Iris pigment epithelial cell (primary cell): ENCODE data around the gene RPGRIP1L.

ENCODE experiments used
- DNase-seq: peaks from one replicate; pipeline ENCODE4 v3.0.0-alpha.2; 2011; ENCODE audit warnings: low read depth

Gene RPGRIP1L

DNA sequence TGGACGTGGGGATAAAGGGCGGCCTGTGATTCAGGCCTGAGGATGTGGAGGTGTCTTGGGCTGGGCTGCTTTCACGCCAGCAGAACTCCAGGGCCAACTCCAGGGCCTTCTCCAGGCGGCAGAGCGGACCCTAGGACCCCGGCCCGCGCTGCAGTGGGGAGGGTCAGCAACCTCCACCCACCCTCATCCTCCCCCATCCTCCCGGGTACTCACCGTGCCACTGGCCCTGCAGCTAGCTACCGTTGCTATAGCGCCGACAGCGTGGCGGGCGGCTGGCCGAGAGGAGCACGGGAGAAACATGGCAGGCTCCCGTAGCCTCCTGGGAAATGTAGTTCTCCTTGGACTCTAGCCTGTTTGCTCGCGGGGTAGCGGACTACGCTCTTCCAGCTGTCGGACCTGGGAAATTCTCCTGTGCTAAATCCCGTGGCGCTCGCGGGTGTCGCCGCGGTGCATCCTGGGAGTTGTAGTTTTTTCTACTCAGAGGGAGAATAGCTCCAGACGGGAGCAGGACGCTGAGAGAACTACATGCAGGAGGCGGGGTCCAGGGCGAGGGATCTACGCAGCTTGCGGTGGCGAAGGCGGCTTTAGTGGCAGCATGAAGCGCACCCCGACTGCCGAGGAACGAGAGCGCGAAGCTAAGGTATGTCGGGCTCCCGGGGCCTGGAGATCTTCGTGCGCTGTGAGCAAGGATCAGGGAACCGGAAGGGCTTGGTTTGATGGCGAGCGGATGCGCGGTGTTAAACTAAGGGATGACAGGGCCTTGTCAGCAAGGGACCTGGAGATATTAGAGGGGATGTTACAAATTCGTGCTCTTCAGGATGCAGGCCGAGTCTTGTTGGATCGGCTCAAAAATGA, at the start of gene RPGRIP1L, which contains the start of gene FTO:
RPGRIP1L (minus strand) TSS at position 270 of the 855 bp plus-strand sequence. CDS start 3,136 bp downstream, outside the sequence.
FTO (plus strand) TSS at position 567 of the 855 bp plus-strand sequence.
- peak; percentile 99 for DNase-seq

GRCh38 chr16:53753431-53753830, 49.8 kb upstream of the RPGRIP1L start:
- no peak for DNase-seq

GRCh38 chr16:53752560-53752959, 48.9 kb upstream of the RPGRIP1L start:
- no peak for DNase-seq

GRCh38 chr16:53745753-53746266, 42.2 kb upstream of the RPGRIP1L start:
- DNase-seq: peak; percentile 57

GRCh38 chr16:53745086-53745485, 41.4 kb upstream of the RPGRIP1L start:
- peak; percentile 45 for DNase-seq

GRCh38 chr16:53744449-53744848, 40.8 kb upstream of the RPGRIP1L start:
- DNase-seq: no peak

DNA sequence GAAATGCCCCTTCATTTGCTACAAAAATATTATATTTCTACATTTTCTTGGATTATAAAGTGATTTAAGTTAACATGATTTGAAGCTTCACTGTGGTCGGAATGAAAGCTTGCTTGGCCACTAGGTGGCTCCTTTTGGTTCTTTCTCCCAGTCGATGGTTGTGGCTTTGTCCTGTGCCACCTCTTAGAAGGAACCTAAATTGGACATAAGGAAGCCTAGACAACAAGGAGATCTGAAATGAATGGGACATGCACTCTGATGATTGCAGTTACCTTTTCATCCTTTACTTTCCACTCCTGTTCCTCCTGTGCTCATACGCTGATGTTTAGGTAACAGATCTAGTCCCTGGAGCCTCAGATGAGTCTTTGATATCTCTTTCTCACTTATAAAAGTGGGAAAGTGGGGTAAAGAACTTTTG, 39.5 kb upstream of the RPGRIP1L start:
- peak; percentile 51 for DNase-seq

GRCh38 chr16:53741546-53741945, 37.9 kb upstream of the RPGRIP1L start:
- no peak for DNase-seq

DNA sequence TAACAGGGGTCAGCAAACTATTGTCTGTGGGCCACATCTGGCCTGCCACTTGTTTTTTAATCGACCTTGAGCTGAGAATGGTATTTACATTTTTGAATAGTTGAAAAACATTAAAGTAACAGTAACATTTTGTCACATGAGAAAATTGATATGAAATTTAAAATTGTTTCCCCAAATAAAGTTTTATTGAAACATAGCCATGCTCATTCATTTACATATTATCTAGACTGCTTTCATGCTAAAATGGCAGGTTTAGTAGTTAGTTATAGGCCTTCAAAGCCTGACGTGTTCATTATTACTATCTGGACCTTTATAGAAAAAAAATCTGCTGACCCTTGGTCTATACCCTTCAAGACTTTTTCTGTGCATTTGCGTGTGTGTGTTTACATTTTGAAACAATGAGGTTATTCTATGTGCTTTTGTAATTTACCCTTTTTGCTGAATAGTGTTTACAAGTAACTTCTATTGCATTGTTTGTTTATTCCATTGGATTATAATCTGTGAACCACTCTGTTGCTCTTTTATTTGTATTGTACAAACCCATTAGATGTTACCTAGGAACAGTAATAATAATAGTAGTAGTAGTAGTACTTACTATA, 37.4 kb upstream of the RPGRIP1L start:
- DNase-seq: no peak

GRCh38 chr16:53740476-53740875, 36.8 kb upstream of the RPGRIP1L start:
- DNase-seq: no peak

GRCh38 chr16:53737552-53737951, 33.9 kb upstream of the RPGRIP1L start:
- DNase-seq: no peak

GRCh38 chr16:53736297-53736696, 32.6 kb upstream of the RPGRIP1L start:
- no peak for DNase-seq

- DNase-seq: no peak
Observed at GRCh38 chr16:53734908-53735307, 31.2 kb upstream of the RPGRIP1L start.

DNA sequence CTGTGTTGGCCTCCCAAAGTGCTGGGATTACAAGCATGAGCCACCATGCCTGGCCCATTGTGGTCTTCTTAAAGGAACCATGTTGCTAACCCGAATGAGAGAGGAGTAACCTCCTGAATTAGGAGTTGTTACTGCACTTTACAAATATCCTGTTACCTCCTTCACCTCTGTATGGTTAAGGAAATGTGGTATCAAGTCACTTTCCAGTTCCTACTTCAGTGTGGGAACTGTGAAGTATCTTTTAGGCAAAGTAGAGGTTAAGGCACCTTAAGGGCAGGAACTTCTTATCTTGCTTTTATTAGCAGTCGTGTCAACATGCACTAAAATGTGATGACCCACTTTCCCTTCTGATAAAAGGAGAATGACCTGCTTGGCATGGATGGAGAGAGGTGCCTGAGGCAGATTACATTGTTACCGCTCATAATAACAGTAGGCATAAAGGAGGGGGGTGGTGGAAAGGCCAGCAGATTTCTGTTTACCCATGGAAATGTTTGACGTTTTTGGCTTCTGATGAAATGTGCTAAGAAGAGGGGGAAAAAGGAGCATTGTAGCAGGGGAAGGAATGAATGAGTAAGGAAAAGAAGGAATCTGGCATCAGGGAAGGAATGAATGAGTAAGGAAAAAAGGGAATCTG, 28.8 kb upstream of the RPGRIP1L start:
- peak; percentile 29 for DNase-seq

- DNase-seq: no peak
Observed at GRCh38 chr16:53730693-53731092, 27.0 kb upstream of the RPGRIP1L start.

- DNase-seq: peak; percentile 45
Observed at GRCh38 chr16:53726625-53727024, 23.0 kb upstream of the RPGRIP1L start.

GRCh38 chr16:53721017-53721416, 17.4 kb upstream of the RPGRIP1L start:
- no peak for DNase-seq

- DNase-seq: no peak
Observed at GRCh38 chr16:53717577-53717976, 13.9 kb upstream of the RPGRIP1L start.

GRCh38 chr16:53715023-53715384, 11.3 kb upstream of the RPGRIP1L start:
- DNase-seq: no peak

DNA sequence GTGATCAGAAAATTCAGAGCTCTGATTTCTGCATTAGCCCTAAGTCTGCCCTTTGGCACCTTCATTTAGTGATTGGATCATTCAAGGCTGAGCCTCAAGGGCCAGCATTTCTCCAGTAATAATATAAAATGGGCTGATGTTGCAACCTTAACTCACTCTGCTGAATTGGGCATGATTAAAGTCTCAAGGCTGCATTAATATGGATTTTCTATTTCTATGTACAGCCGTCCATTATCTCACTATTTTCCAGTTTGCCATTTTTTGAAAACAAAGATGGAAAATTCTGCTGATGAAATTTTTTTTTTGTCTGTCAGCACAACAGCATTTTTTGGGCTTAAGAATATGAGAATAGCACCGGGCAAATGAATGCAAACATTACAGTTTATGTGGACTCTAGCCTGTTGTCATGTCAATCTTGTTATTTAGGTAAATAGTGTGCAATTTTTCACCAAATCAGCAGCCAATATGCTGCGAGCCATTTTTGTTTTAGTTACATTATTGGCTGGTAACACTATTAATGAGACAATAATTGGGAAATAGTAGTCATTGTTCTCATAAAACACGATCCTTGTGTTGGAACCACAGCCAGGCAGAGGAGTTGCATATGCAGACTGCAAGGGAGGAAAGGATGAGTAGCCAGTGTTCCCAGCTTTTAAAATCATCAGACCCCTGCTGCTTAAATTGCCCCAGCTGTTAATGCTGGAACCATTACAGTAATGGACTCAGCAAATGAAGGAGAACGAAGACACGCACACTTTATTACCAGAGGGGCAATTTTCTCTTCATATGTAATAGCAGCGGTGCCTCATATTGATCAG, 10.8 kb upstream of the RPGRIP1L start:
- no peak for DNase-seq

GRCh38 chr16:53713403-53714204, 9.9 kb upstream of the RPGRIP1L start:
- peak; percentile 76 for DNase-seq
